Mesodermal cell (in vitro differentiated cells): ENCODE data around the gene DISC1.

ENCODE experiments used
- H3K27ac ChIP-seq: 2 replicates; pipeline ENCODE4 v1.7.0; 2013; ENCODE audit warnings: mild to moderate bottlenecking, low read depth, low read length, moderate library complexity; ENCODE audit not compliant: severe bottlenecking
- H3K36me3 ChIP-seq: 2 replicates; pipeline ENCODE4 v1.7.1; 2013; ENCODE audit warnings: mild to moderate bottlenecking, low read length, moderate library complexity; ENCODE audit not compliant: control insufficient read depth, insufficient read depth
- H3K4me1 ChIP-seq: one replicate; pipeline ENCODE4 v1.7.1; 2013; ENCODE audit warnings: mild to moderate bottlenecking, low read length; ENCODE audit not compliant: insufficient read depth, control insufficient read depth, poor library complexity, severe bottlenecking
- H3K4me3 ChIP-seq: 2 replicates; pipeline ENCODE4 v1.7.0; 2013; ENCODE audit warnings: low read length, control low read depth, mild to moderate bottlenecking; ENCODE audit not compliant: insufficient read depth, poor library complexity, severe bottlenecking; ENCODE audit errors: extremely low read depth
- H3K9me3 ChIP-seq: 2 replicates; pipeline ENCODE4 v1.7.1; 2013; ENCODE audit warnings: mild to moderate bottlenecking, low read length, moderate library complexity; ENCODE audit not compliant: control insufficient read depth
- WGBS, 2 experiments: methylation state at CpG; one replicate each; pipeline ENCODE4 v1.1.5; 2013; ENCODE audit warnings: missing lambda C conversion rate in 2 of 2; ENCODE audit not compliant: insufficient coverage in 2 of 2; 5-methylcytosine and 5-hydroxymethylcytosine counted together

The DISC1 gene

DNA sequence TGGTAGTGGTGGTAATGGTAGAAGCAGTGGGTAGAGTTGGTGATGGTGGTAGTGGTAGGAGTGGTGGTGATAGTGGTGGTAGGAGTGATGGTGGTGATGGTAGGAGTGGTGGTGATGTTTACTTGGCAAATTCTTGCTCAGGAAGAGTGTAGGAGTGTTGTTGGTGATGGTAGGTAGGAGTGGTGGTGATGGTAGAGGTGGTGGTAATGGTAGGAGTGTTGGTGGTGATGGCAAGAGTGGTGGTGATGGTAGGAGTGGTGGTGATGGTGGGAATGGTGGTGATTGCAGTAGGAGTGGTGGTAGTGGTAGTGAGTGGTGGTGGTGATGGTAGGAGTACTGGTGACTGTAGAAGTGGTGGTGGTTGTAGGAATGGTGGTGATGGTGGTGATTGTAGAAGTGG, 106.5 kb downstream of the DISC1 start:
- H3K4me3 ChIP-seq, result no peak overlapping the region
- no peaks in the 10 kb centered on the region for H3K36me3 ChIP-seq
- H3K27ac ChIP-seq, result no peak overlapping the region
- peaks cover 8% of the 10 kb centered on the region for H3K9me3 ChIP-seq
- no peaks in the 10 kb centered on the region for H3K4me1 ChIP-seq

DNA sequence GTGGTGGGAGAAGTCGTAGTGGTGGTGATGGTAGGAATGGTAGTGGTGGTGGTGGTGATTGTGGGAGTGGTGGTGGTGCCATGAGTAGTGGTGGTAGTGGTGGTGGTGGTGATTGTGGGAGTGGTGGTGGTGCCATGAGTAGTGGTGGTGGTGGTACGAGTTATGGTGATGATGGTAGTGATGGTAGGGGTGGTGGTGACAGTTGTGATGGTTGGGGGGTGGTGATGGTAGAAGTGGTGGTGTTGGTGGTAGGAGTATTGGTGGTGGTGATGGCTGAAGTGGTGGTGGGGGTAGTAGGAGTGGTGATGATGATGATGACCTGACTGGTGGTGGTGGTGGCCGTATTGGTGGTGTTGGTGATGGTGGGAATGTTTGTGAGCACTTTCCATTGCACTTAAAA, 107.1 kb downstream of the DISC1 start:
- Histone ChIP-seq H3K9me3 (peaks cover 8% of the 10 kb centered on the region), H3K4me3 (no peak overlapping the region), H3K36me3 (no peaks in the 10 kb centered on the region), H3K27ac (no peak overlapping the region), H3K4me1 (no peaks in the 10 kb centered on the region)
- WGBS, 2 experiments, result 82 to 87% methylated on average over 2 to 3 of the region's 3 CpGs

DNA sequence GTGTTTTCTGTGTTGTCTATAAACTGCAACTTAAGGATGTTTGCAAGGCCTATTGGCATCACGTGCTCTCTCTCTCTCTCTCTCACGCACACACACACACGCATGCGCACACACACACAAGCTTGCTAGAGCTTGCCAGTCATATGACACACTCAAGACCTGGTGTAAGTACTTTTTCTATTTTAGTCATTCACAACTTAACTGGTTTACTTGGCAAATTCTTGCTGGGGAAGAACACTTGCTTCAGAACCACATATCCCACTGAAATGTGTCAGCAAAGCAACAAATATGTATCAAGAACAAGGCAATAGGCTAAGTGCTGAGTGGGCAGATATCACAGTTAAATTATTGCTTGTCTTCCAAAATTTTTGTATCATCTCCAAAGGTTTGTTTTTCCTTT, 107.8 kb downstream of the DISC1 start:
- H3K36me3 ChIP-seq, result no peaks in the 10 kb centered on the region
- H3K9me3 ChIP-seq, result peaks cover 8% of the 10 kb centered on the region
- 89 to 90% methylated on average over 4 of the region's 4 CpGs for WGBS, 2 experiments
- no peak overlapping the region for H3K27ac ChIP-seq
- H3K4me1 ChIP-seq, result no peaks in the 10 kb centered on the region
- H3K4me3 ChIP-seq, result no peak overlapping the region

DNA sequence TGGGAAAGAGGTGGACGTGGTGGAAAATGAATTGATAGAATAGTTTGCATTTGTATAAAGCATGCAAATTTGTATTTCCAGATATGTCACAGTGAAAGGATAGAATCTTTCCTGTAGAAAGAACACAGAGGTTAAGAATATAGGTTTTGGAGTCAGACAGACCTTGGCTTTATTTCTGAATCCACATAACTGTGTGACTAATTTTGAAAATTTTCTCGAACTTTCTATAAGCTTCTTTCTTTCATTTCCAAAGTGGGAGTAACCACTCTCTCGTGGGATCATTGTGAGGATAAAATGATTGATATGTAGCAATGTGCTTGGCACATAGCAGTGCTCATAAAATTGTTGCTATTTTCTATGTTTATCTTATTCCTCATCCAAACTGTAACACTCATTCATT, 108.8 kb downstream of the DISC1 start:
- H3K36me3 ChIP-seq, result no peaks in the 10 kb centered on the region
- no peak overlapping the region for H3K4me3 ChIP-seq
- no peaks in the 10 kb centered on the region for H3K4me1 ChIP-seq
- peaks cover 7% of the 10 kb centered on the region for H3K9me3 ChIP-seq
- no peak overlapping the region for H3K27ac ChIP-seq
- 92% methylated on average over 2 of the region's 3 CpGs; no CpG with 5 or more reads in 1 of the 2 experiments for WGBS, 2 experiments

DNA sequence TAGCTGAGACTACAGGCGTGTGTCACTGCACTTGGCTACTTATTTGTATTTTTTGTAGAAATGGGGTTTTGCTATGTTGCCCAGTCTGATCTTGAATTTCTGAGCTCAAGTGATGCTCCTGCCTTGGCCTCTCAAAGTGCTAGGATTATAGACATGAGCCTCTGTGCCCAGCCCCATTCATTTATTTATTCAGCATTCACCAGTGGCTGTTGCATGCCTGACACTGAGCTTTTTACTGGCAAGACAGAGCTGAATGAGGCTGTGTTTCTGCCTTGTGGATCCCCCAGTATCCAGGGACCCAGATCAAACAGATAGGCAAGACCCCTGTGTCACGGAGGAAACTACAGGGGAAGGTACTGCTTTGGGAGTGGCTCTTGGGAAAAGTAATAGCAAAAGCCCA, 109.4 kb downstream of the DISC1 start:
- 83 to 100% methylated on average over 1 of the region's 2 CpGs for WGBS, 2 experiments
- H3K9me3 ChIP-seq, result peaks cover 2% of the 10 kb centered on the region
- no peak overlapping the region for H3K27ac ChIP-seq
- no peaks in the 10 kb centered on the region for H3K36me3 ChIP-seq
- no peak overlapping the region for H3K4me3 ChIP-seq
- H3K4me1 ChIP-seq, result no peaks in the 10 kb centered on the region

DNA sequence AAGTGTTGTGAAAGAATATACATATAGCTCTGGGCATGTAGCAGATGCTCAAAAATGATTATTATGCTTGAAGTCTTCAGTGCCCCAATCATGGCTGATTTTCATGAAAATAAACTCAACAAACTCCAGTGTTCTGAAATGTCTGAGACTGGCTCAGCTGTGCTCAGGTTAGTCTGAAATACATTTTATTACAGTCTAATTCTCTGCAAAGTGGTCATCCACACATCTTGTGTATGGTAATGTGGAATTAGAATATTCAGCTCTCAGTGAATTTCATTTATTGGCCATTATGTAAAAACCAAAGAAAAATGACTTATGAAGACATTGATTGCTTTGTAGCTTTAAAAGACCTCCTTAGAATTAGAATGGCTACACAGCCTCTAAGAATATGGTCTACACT, 109.9 kb downstream of the DISC1 start:
- Histone ChIP-seq H3K9me3 (no peaks in the 10 kb centered on the region), H3K4me3 (no peak overlapping the region), H3K27ac (no peak overlapping the region), H3K4me1 (no peaks in the 10 kb centered on the region), H3K36me3 (no peaks in the 10 kb centered on the region)

DNA sequence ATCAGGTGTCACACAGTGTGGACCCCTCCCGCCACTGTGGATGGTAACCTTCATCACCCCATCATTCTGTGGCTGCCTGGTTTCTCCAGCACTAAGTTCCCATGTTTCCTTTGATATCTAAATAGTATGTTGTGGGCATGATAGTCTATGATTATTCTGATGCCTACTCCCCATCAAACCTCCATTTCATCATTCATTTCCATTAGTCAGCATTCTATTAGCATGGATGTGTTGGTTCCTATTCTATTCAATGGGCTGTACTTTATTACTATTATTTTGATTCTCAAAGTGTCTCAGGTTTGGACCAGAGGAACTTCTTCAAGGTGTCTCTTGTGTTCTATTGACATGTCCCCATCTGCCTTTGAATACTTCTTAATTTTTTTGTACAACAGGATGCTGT, 112.0 kb downstream of the DISC1 start:
- WGBS, 2 experiments, result 89% methylated on average over 1 of the region's 1 CpG; no CpG with 5 or more reads in 1 of the 2 experiments
- no peaks in the 10 kb centered on the region for H3K9me3 ChIP-seq
- H3K36me3 ChIP-seq, result no peaks in the 10 kb centered on the region

DNA sequence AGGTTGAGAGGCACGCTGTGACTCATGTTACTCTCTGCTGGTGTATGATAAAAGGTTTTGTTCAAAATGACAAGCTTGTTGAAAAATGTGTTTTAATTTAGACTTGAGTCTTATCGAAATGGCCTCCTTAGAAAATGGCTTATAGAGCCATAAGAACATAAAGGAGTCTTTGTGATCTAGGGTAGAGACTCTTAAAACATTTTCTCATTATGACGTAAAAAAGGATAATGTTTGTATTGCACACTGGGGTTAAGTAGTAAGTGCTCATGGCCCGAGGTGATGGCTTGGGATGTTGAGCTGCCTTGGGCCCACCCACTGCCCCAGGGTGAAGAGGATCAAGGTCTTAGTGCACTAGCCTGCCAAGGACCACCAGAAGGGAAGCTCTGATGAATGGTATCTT, 117.4 kb downstream of the DISC1 start:
- Histone ChIP-seq H3K9me3 (no peaks in the 10 kb centered on the region), H3K36me3 (no peaks in the 10 kb centered on the region), H3K4me3 (no peak overlapping the region), H3K4me1 (no peaks in the 10 kb centered on the region), H3K27ac (no peak overlapping the region)
- 96 to 97% methylated on average over 3 to 4 of the region's 4 CpGs for WGBS, 2 experiments

More for the DNA sequence above, 112.0 kb downstream of the DISC1 start:
- no peaks in the 10 kb centered on the region for H3K4me1 ChIP-seq
- H3K4me3 ChIP-seq, result no peak overlapping the region
- H3K27ac ChIP-seq, result no peak overlapping the region

DNA sequence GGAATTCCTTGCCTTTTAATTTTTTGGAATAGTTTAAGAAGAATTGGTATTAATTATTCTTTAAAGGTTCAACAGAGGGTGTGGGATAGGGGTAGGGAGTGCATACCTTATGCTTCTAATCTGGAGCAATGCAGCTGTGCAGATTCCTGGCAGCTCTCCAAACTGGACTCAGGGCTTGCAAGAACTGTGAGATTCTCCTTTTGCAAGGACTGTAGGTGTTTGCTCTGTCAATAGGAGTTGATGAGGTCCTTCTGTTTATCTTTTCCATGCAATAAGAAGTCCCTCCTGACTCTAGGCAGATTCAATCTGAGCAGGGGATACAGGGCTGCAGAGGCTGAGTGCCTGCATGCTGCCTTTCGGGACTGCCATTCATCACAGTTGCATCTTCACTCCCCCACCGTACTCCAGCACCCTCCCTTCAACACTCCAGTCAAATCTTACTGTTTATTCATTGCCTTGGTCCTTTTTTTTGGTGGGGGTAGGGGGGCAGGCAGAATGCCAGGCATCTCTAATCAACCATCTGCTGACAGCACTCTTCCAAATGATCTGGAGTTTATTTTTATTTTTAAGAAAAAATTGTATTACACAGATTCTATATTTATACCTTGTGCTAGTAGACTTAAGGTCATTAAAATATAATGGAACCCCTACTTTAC, 122.3 kb downstream of the DISC1 start:
- Histone ChIP-seq H3K4me3 (no peak overlapping the region), H3K4me1 (no peaks in the 10 kb centered on the region), H3K9me3 (no peaks in the 10 kb centered on the region), H3K36me3 (peaks cover 17% of the 10 kb centered on the region), H3K27ac (no peak overlapping the region)
- 100% methylated on average over 2 of the region's 2 CpGs; no CpG with 5 or more reads in 1 of the 2 experiments for WGBS, 2 experiments

DNA sequence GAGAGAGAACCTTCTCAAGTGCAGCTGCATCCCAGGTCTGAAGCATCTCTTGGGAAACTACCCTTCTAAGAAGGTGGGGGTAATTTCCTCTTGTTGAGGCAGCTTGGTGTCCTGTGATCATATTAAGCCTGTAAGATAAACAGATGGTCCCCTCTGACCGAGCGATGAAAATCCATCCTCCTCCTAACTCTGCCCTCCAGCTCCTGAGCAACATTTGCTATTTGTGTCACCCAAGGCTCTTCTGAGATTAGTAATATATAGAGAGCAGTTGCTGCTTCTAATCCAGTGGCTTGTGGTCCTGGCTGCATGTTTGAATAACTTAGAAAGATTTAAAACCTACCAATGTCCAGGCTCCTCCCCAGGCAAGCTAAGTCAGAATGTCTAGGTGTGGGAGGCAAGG, 123.7 kb downstream of the DISC1 start:
- H3K4me1 ChIP-seq, result no peaks in the 10 kb centered on the region
- peaks cover 17% of the 10 kb centered on the region for H3K36me3 ChIP-seq
- no CpG with 5 or more reads among the region's 2 CpGs for WGBS, 2 experiments
- no peak overlapping the region for H3K27ac ChIP-seq
- no peak overlapping the region for H3K4me3 ChIP-seq
- H3K9me3 ChIP-seq, result no peaks in the 10 kb centered on the region

DNA sequence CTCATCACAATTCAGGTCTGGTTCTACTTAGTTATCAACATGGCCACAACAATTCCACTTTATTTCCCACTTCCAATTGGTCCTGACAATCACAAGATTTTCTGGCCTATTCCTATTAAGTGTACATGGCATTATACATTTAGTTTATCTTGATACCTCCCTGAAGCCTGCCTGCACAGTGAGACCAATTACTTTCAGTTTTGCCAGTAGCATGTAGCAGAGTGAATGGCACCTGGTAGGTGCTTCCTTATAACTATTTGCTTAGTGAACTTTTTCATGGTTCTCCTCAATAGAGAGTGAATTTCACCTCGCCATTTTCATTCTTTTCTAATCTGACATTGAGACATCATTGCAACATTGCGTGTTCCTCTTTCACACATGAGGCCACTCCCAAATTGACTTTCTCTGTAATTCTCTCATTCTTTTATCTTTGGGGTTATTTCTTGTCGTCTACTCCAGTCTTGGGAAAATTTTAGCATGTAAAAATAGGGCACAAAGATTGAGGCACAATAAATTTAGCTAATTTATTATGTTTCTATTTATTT, 124.3 kb downstream of the DISC1 start:
- Histone ChIP-seq H3K27ac (no peak overlapping the region), H3K36me3 (peaks cover 17% of the 10 kb centered on the region), H3K4me1 (no peaks in the 10 kb centered on the region), H3K4me3 (no peak overlapping the region), H3K9me3 (no peaks in the 10 kb centered on the region)
- 83 to 100% methylated on average over 2 of the region's 3 CpGs for WGBS, 2 experiments
